Prostate gland (tissue), 2 donors: ENCODE results near the gene ZBTB7C.

Experiments used
- CTCF ChIP-seq, 4 experiments: fragments of 200-600 bp in 2 of 4; fragments of 450-650 bp in 2 of 4; sonication (generic) in 2 of 4; IDR thresholded peaks; 1 replicate in 3 of 4; 2 replicates in 1 of 4; pipeline ENCODE4 v1.5.1; 2016 to 2019; ENCODE audit warnings: antibody characterized with exemption in 4 of 4, mild to moderate bottlenecking in 2 of 4, moderate library complexity in 2 of 4
- POLR2A ChIP-seq: fragments of 450-650 bp; IDR thresholded peaks from one replicate; pipeline ENCODE4 v1.6.1; 2016; ENCODE audit warnings: antibody characterized with exemption, mild to moderate bottlenecking

GRCh38 chr18:48441405-48441881 lies 32.3 kb upstream of the ZBTB7C start:
- TF ChIP-seq POLR2A (no peak), CTCF (IDR thresholded peaks at IDR 0.05) (no peak)
